ENCODE results near the gene SDR9C7.
"Not testable (repeated sequence)": the region's sequence is repeated elsewhere in the genome, so short reads cannot be mapped to it uniquely, and the experiment has no call there.

SDR9C7 gene

DNA sequence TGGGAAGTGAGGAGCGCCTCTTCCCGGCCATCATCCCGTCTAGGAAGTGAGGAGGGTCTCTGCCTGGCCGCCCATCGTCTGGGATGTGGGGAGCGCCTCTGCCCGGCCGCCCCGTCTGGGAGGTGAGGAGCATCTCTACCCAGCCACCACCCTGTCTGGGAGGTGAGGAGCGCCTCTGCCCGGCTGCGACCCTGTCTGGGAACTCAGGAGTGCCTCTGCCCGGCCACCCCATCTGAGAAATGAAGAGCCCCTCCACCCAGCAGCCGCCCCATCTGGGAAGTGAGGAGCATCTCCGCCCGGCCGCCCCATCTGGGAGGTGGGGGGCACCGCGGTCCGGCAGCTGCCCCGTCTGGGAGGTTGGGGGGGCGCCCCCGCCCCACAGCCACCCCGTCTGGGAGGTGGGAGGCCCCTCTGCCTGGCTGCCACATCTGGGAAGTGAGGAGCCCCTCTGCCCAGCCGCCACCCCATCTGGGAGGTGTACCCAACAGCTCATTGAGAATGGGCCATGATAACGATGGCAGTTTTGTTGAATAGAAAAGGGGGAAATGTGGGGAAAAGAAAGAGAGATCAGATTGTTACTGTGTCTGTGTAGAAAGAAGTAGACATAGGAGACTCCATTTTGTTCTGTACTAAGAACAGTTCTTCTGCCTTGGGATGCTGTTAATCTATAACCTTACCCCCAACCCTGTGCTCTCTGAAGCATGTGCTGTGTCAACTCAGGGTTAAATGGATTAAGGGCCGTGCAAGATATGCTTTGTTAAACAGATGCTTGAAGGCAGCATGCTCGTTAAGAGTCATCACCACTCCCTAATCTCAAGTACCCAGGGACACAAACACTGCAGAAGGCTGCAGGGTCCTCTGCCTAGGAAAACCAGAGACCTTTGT lies 54.7 kb downstream of the SDR9C7 start:
- DNase-seq (ENCODE audit: low read depth in 2 of 2, low spot score in 1 of 2), result not testable (repeated sequence)

DNA sequence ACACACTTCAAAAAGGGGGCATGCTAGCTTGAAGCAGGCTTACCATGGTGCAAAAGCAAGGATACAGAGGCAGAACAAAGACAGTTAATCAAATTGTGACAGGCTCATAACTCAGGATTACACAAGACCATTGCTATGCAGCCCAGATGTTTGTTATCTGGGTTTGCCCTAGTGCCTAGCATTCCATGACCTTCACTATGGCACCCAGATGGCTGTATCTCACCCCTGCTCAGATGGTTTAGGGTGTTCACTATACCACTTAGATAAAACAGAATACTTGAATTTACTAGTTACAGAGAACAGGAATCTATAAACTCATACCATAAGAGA lies 56.2 kb downstream of the SDR9C7 start:
- no peak for DNase-seq (ENCODE audit: low read depth in 2 of 2, low spot score in 1 of 2)

- DNase-seq (ENCODE audit: low read depth in 2 of 2, low spot score in 1 of 2), result no peak
Measured at GRCh38 chr12:56877195-56878009, 56.8 kb downstream of the SDR9C7 start.

- DNase-seq (ENCODE audit: low read depth in 2 of 2, low spot score in 1 of 2), result no peak
Measured at GRCh38 chr12:56874821-56875220, 59.4 kb downstream of the SDR9C7 start.

- DNase-seq (ENCODE audit: low read depth in 2 of 2, low spot score in 1 of 2), result no peak
Measured at GRCh38 chr12:56873382-56873781, 60.8 kb downstream of the SDR9C7 start.
